GM19043 (cell line): ENCODE measurements around the gene LINC00632.
"Not testable (repeated sequence)": the region's sequence is repeated elsewhere in the genome, so short reads cannot be mapped to it uniquely, and the experiment has no call there.

Experiments used
- ATAC-seq: cut with Tn5 transposase; IDR thresholded peaks from one replicate; pipeline ENCODE4 v1.9.1; 2021; ENCODE audit warnings: low read depth; ENCODE audit not compliant: unreplicated experiment

Gene LINC00632

DNA sequence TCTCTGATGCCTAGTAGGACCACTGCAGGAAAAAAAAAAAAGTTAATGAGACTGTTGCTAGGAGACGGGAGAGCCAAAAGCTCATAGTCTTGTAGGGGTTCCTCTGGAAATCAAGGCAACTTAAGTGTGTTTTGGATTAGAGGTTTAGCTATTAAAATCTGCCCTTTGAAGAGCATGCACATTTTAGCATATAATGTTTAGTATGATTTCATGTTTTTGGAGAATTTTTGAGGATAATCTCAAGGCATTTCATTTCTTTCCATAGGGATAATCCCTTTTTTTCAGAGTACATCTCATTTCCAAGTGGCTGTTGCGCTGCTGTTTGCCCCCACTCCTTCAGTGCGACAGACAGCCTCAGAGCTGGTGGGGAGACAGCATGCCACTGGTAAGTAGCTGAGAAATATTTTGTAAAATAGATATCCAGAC is at the start of gene LINC00632:
Gene LINC00632 (plus strand): TSS at position 339 of the 426 bp plus-strand sequence.
- ATAC-seq = no peak

DNA sequence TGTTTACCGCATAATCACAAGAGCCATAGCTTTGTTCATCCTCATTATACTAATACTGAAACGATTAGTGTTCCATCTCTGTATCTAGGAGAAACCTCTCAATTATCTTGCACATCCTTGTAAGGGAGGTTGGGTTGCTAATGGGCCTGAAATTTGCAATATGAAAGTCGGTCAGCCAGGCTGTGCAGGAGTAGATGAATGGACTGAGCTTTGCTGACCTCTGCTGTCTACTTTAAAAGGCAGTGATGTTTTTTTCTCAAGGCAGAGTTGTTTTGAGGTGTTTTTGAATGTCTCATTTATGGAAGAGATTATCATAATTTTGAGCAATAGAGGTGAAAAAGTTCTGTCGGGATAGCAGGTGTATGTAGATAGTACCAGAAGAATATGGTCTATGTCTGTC is 47.9 kb upstream of the LINC00632 start:
- ATAC-seq = no peak

DNA sequence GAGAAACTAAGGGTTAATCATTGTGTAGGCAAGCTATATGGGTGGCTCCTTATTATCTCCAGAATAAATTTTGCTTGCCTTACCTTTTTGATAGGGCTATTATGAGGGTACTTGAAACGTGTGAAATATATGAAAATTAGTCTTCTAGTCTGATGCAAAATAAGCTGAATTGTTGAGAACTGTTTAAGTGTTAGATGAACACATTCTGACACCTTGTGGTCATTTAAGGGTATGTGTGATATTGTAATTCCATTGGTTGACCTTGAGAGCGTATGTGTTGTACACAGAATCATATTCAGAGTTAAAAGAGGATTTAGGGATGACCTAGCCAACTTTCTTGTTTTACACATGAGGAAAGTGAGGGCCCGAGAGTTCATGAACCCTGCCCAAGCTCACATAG is 44.6 kb upstream of the LINC00632 start:
- ATAC-seq = no peak

DNA sequence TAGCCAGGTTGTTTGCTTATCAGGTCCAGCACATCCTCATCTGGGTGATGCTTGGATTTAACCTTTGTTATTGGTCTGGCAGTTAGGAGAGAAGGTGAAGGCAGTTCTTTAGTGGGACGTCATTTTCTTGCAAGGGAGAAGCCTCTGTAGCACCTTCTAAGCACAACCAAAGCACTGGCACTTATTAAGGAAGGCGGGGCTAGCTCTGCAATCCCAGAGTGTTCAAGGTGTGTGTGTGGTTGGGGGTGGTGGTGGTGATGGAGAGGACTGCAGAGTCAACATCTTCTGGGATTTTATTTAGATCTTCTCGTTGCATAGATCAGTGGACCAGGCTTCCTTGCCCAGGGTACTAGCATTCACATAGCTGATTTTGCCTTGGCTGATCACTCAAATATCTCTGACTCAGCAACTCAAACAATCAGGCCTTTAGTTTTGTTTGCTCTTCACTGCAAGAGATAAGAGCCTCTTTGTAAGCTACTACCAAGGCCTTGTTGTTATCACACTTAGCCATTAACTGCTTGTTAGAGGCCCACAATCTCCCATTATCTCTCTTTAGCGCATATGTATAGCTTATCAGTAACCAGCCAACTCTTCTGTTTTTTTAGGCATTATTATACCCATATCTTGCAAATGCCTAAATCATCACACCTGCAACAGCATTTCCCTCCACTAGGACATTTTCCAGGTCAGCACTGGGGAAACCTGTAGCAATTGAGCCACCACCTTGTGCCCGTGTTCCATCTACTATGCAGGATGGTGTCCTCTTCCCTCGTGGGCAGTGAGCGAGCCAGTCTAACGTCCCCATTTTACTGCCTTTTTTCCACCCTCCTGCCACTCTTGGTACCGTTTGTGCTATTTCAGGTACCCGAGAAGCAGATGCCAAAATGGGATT is 36.5 kb upstream of the LINC00632 start:
- ATAC-seq = no peak

DNA sequence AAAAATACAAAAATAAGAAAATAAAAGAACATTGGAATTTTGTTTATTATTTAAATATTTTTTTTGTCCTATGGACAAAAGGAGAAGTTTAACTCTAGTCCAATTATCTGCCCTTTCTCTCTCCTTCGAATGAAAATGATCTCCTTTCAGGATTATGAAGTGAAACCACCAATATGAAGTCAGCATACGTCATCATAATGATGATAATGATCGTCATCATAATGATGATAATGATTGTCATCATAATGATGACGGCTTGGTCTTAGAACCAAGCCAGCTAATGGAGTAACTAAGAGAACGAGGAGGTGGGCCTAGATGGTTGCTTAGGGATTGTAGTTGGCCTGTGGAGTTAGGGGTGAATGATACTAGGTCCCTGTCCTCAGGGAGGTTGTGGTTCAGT is 21.9 kb upstream of the LINC00632 start:
- no peak for ATAC-seq

DNA sequence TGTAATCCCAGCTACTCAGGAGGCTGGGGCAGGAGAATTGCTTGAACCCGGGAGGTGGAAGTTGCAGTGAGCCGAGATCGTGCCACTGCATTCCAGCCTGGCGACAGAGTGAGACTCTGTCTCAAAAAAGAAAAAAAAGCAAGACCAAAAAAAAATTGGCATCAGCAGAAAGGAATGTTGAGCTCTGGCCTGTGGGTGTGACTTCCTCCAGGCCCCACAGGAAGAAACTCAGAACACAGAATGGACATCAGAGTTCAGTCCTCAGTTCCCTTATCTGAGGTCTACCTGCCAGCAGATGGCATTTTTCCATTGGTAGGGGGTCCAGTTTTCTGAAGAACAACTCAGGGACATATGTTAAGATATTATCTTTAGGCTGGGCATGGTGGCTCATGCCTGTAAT is 18.0 kb upstream of the LINC00632 start:
- ATAC-seq = not testable (repeated sequence)

DNA sequence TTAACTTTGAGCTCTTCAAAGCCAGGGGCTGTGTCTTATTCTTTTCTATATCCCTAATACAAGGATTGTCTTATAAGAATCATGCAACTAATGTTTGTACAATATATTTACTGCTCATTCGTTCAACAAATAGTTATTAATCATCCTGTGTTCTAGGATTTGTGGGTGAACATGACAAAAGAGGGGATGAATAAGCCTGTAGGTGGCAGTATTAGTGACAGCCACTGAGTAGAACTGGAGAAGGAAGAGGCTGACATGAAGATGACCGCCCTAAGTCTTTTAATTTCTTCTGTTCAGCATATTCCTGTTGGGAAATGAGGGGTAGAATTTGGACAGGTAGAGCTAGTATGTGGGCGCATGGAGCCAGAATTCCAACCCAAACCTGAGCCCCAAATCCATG is 11.9 kb upstream of the LINC00632 start:
- no peak for ATAC-seq

DNA sequence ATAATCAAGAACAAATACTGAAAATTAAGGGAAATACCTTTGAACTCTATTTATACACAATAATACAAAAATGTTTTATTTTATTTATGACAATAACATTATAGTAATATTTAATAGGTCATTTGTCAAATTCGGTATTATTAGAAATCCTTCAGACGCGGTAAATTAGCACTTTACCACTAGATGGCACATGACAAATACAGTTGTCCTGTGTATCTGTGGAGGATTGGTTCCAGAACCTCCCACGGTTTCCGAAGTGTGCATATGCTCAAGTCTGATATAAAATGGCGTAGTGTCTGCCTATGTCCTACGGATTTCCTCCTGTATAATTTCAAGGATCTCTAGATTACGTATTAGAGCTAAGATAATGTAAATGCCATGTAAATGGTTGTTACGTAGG is 8.1 kb upstream of the LINC00632 start:
- no peak for ATAC-seq

DNA sequence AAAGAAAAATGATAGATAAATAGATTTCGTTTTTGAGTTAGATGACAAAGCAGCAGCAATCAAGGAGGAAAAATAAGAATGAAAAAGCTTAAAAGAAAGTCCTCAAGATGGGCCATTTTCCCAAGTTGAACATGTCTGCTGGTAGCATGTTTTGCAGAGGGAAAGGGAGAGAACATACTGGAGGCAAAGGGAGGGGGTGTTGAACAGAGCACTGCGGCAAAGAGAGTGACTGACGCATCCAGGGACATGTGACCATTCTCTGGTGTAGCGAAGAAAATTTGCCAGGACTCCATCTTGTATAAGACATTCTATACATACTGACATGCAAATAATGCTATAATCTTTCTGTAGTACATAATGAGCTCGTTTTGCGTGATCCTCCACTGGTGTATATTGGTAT is 1.2 kb downstream of the LINC00632 start:
- no peak for ATAC-seq

DNA sequence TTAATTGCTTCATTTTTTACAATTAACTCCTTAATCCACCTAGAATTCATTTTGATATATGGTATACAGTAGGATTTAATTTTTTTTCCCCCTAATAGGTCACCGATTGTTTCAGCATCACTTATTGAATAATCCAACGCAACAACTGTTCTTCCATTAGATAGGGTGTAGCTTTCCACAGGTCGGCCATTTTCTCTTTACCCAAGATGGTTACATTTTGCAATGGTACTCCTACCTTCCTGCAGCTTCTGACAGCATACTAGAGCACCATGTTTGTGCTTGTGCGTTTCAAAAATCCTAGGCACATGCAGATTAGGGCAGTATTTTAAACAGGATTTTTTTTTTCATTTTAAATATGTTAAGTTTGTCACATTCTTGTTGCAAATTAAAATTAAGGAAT is 2.3 kb downstream of the LINC00632 start:
- ATAC-seq = no peak

DNA sequence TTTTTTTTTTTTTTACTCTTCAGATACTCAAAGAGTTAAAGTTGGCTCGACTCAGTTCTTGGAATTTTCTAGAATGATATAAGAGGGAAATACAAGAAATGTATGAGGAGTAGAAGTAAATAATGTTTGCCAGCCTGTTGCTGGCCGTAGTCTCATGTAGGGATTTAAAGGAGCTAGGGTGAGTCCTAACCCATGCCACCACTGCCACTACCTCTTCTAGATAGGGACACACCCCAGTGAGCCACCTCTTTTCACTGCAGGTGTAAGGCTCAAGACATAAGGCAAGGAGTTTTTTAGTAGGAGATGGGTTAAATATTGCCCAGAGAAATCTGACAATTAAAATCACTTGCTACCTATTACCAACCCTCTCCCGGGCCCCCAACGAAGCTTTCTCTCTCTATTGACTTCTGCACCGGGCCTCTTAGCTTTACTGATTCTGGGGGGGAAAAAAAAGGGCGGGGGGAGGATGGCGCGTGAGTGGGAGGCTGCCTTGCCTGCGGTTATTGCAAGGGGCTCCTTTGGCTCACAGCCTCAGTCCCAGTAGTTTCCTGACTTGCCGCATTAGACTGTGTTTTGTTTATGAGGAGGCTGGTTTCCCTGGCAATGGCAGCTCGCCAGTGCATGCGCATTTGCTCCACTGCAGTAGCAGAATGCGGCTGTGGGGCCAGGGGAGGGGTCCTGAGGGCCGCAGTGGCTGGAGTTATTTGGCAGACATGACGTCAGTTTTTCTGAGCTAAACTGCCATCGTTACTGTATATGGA is 3.0 kb downstream of the LINC00632 start:
- no peak for ATAC-seq

DNA sequence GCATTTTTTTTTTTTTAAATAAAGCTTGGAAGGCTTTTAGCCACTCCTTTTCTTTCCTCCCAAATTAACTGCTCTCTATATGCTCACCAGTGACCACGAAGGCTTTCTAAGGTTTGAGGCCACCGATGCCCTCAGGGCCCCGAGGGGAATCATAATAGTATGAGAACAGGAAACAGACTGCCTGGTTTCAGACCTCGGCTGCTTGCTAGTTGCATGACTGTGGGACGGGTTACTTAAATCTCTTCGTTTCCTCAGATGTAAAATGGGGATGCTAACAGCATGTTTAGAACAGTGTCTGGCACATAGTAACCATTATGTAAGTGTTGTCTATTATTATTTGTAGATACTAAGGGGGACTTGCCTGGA is 3.6 kb downstream of the LINC00632 start:
- no peak for ATAC-seq

DNA sequence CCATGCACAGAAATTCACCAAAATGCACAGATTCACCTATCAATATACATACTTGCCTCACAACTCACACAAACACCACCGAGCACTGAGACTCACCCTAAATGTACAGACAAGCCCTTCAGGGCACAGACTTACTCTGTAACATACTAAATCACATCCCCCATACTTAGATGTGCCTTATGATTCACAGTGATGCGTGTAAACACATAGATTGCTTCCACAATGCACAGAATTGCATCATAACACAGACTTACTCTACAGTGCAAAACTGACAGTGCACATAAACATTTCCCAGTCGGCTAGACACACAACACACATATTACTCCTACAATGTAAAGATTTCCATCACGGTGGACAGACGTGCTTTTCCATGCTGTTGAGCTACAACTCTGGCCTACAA is 6.2 kb downstream of the LINC00632 start:
- no peak for ATAC-seq

DNA sequence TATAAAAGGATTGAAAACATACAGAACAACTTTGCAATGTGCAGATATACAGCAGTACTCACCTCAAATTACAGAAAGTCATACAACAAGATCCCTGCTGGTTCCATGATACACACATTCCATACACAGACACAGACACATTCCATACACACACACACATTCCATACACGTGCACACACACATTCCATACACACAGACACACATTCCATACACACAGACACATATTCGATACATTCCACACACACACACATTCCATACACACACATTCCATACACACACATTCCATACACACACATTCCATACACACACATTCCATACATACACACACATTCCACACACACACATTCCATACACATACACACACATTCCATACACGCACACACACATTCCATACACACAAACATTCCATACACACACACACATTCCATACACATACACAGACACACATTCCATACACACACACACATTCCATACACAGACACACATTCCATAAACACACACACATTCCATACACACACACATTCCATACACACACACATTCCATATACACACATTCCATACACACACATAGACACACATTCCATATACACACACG is 13.7 kb downstream of the LINC00632 start:
- ATAC-seq = no peak

DNA sequence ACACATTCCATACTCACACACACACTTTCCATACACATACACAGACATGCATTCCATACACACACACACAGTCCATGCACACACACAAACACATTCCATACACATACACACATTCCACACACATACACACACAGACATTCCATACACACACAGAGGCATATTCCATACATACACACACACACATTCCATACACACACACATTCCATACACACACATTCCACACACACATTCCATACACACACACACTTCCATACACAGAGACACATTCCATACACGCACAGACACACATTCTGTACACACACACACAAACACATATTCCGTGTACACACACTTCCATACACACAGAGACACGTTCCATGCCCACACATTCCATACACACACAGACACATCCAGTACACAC is 14.8 kb downstream of the LINC00632 start:
- no peak for ATAC-seq

DNA sequence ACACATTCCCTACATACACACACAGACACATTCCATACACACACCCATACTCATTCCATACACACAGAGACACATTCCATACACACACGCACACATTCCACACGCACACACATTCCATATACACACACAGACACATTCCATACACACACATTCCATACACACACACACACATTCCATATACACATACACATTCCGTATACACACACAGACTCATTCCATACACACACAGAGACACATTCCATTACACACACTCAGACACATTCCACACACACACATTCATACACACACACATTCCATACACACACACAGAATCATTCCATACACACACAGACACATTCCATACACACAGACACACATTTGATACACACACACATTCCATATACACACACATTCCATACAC is 15.2 kb downstream of the LINC00632 start:
- no peak for ATAC-seq

DNA sequence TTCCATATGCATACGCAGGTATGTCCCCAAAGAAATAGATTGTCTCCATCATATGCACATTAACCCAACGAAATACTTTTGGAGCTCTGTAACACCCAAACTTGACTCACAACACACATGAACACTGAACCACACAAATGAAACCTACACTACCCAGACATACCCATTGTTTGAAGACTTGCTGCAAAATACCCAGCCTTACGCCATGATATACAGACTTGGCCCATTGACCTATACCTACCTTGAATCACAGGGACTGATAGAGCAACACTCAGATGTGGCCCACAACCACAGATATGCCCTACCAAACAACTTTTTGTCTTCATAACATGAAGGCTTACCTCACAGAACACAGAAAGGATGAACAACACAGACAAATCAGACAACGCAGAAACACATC is 15.9 kb downstream of the LINC00632 start:
- ATAC-seq = no peak

DNA sequence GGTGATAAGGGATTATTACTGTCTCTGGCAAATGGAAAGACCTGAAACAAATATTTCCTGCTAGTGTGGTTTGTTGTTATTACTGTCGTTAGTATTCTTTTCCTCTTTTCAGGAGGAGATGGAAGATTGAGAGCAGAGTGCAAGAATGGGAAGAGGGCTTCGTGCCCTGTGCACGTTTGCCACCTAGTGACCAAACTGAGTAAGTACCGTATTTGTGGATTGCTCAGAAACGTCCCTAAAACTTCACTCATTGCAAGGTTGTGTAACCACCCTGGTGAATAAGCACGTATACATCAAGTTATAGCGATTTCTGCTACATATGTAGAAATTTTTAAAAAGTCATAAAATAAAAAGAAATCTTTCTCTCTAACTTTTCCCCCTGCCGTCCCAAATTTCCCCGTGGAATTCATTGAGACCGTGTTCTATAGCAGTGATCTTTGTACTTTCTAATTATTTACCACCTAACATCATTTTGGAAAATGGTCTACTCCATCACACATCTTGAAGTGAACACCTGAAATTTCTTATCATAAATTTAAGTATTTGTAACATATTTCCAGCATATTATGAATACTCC is 24.3 kb downstream of the LINC00632 start:
- ATAC-seq = no peak

DNA sequence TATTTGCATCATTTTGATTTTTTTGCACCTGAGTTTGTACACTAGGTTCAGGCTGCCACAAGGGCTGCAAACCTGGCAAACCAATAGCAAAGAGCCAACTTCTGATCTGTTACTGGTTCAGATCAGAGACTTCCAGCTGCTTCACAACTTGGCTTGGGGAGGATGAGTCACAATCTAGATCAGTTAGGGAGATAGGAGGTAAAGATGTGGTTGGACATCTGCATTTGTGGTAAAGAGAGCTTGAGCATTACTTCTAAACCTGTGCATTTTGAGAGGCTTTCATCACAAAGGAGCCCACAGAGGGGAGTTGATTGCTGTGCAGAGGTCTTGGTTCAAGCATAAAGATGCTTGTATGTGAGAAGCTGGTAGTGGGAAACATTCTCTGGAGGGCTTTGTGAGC is 34.5 kb downstream of the LINC00632 start:
- no peak for ATAC-seq

DNA sequence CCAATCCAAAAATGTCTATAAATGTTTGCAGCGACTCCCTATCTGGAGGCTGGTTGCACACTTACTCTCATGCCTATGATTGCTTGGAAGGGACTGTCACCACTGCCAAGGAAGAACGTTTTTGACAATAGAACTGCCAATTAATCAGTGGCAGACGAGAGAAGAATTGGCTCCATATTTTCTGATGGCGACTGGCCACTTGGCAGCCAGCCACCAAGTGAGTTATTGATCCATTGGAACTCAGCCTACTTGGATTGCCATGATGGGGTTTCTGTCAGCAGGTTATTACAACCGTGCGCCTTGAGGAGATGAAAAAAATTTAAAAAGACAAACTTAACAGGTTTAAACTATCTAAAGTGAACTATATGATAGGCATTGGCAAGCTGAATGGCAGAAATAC is 47.4 kb downstream of the LINC00632 start:
- ATAC-seq = no peak

DNA sequence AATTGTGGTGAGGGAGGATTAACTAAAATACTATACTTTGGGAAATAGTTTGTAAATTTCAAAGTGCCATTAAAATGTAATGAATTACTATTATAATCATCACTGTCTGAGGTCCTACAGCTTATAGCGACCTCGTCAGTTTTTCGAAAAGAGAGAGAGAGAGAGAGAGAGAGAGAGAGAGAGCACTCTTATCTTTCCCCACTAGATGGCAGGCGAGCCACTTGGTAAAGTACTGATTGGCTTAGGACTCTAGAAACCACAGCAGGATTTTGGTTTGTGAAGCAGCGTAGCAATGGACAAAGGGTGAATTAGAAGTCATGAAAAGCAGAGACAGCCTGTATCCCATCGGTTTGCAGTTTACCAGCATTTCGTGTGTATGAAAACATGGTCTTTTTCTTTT is 52.5 kb downstream of the LINC00632 start:
- ATAC-seq = peak; percentile 77
